Liver (tissue), 9 donors: ENCODE data around the gene C15orf39. TPM values are rescaled to one million over a fixed set of nuclear protein-coding genes. Genes with fewer than 3 reads are reported as not detected.

ENCODE experiments used
- DNase-seq: peaks from one replicate; pipeline ENCODE4 v3.0.0-alpha.2; 2017; ENCODE audit warnings: low spot score
- H3K27ac ChIP-seq, 2 donors: one replicate each; pipeline ENCODE4 v1.7.0; 2013; ENCODE audit warnings: inconsistent platforms in 2 of 2, low read length in 2 of 2, control low read depth in 1 of 2, low read depth in 1 of 2, mild to moderate bottlenecking in 1 of 2
- H3K27me3 ChIP-seq, 4 donors: one replicate each; pipeline versions ENCODE4 v1.6.1 to v1.7.0; 2013; ENCODE audit warnings: low read length in 3 of 4, inconsistent platforms in 1 of 4, mild to moderate bottlenecking in 1 of 4, moderate library complexity in 1 of 4; ENCODE audit not compliant: control insufficient read depth in 4 of 4, insufficient read depth in 4 of 4
- H3K36me3 ChIP-seq, 4 donors: one replicate each; pipeline versions ENCODE4 v1.6.1 to v1.7.0; 2013; ENCODE audit warnings: low read length in 3 of 4, mild to moderate bottlenecking in 3 of 4, low read depth in 1 of 4, moderate library complexity in 1 of 4; ENCODE audit not compliant: control insufficient read depth in 4 of 4, insufficient read depth in 3 of 4
- H3K4me1 ChIP-seq, 4 donors: one replicate each; pipeline versions ENCODE4 v1.6.1 to v1.7.0; 2013; ENCODE audit warnings: low read length in 3 of 4, mild to moderate bottlenecking in 3 of 4, moderate library complexity in 1 of 4; ENCODE audit not compliant: control insufficient read depth in 4 of 4, insufficient read depth in 4 of 4
- H3K4me3 ChIP-seq, 3 donors: one replicate each; pipeline versions ENCODE4 v1.6.1 to v1.7.0; 2013; ENCODE audit warnings: low read length in 3 of 3, control low read depth in 1 of 3, low read depth in 1 of 3, mild to moderate bottlenecking in 1 of 3
- H3K9ac ChIP-seq, 2 donors: one replicate each; pipeline ENCODE4 v1.7.0; 2013; ENCODE audit warnings: low read length in 2 of 2, mild to moderate bottlenecking in 2 of 2, moderate library complexity in 2 of 2, control low read depth in 1 of 2, low read depth in 1 of 2
- H3K9me3 ChIP-seq, 4 donors: one replicate each; pipeline versions ENCODE4 v1.6.1 to v1.7.0; 2013; ENCODE audit warnings: low read length in 3 of 4; ENCODE audit not compliant: control insufficient read depth in 4 of 4
- ATF3 ChIP-seq: IDR thresholded peaks from 2 replicates; pipeline ENCODE4 v1.6.1; 2016; ENCODE audit warnings: antibody characterized with exemption
- CTCF ChIP-seq: fragments of 150-350 bp; IDR thresholded peaks from 2 replicates; pipeline ENCODE4 v1.5.1; 2017; ENCODE audit warnings: improper control_type of control experiment, low read depth, low read length; ENCODE audit not compliant: missing input control
- FOXA2 ChIP-seq: IDR thresholded peaks from 2 replicates; pipeline ENCODE4 v1.6.1; 2016; ENCODE audit warnings: antibody characterized with exemption
- GABPA ChIP-seq, 2 donors: IDR thresholded peaks in 1 of 2; conservative IDR thresholded peaks in 1 of 2; 2 replicates each; pipeline ENCODE4 v1.6.1; 2016; ENCODE audit warnings: antibody characterized with exemption in 2 of 2, mild to moderate bottlenecking in 1 of 2, moderate library complexity in 1 of 2
- HNF4A ChIP-seq, 2 donors: conservative IDR thresholded peaks; 2 replicates each; pipeline ENCODE4 v1.6.1; 2016; ENCODE audit warnings: antibody characterized with exemption in 2 of 2, mild to moderate bottlenecking in 2 of 2
- HNF4G ChIP-seq: IDR thresholded peaks from 2 replicates; pipeline ENCODE4 v1.6.1; 2016; ENCODE audit warnings: antibody characterized with exemption
- JUND ChIP-seq, 2 donors: IDR thresholded peaks; 2 replicates each; pipeline ENCODE4 v1.6.1; 2016; ENCODE audit warnings: antibody characterized with exemption in 2 of 2
- MAX ChIP-seq: IDR thresholded peaks from 2 replicates; pipeline ENCODE4 v1.6.1; 2016; ENCODE audit warnings: antibody characterized with exemption
- NR2F2 ChIP-seq: IDR thresholded peaks from 2 replicates; pipeline ENCODE4 v1.6.1; 2016; ENCODE audit warnings: antibody characterized with exemption
- REST ChIP-seq: IDR thresholded peaks from 2 replicates; pipeline ENCODE4 v1.6.1; 2016; ENCODE audit warnings: antibody characterized with exemption, mild to moderate bottlenecking
- TAF1 ChIP-seq: conservative IDR thresholded peaks from 2 replicates; pipeline ENCODE4 v1.6.1; 2016; ENCODE audit warnings: antibody characterized with exemption, mild to moderate bottlenecking
- YY1 ChIP-seq: IDR thresholded peaks from 2 replicates; pipeline ENCODE4 v1.6.1; 2016; ENCODE audit warnings: antibody characterized with exemption, mild to moderate bottlenecking
- WGBS: extraction: QIAGEN DNeasy Blood & Tissue Kit; methylation state at CpG from one replicate; pipeline ENCODE4 v1.1.7; 2013; 5-methylcytosine and 5-hydroxymethylcytosine counted together
- polyA plus RNA-seq, 2 donors: library from polyadenylated mRNA; stranded (reverse) in 1 of 2; unstranded in 1 of 2; fragments of 200-250 nt in 1 of 2; fragments of >200 nt in 1 of 2; fragmentation: Nextera tagmentation in 1 of 2; extraction: Ambion mirVana in 1 of 2; gene quantifications; one replicate each; pipeline versions ENCODE4 v1.2.1 to v1.2.3, GENCODE V29; 2013 to 2015
- total RNA-seq, 2 donors: library from RNA; depleted of rRNA; stranded (reverse); fragments of >200 nt; gene quantifications; one replicate each; pipeline ENCODE4 v1.2.3, GENCODE V29; 2014
- donor health status: healthy.
- donor health status: healthy.
- donor health status: healthy.
- donor health status: healthy.
- donor health status: healthy.

Gene C15orf39
- total and polyA plus RNA-seq, 4 donors: 1.2 to 4.0 (median 3.0) TPM

- TF ChIP-seq FOXA2 (no peak), REST (no peak), GABPA (IDR thresholded peaks at IDR 0.05 in 1 of 2, conservative IDR thresholded peaks at IDR 0.05 in 1 of 2) (no peak), HNF4A (conservative IDR thresholded peaks at IDR 0.05) (no peak), YY1 (no peak), JUND (IDR thresholded peaks at IDR 0.05) (no peak), NR2F2 (no peak)
- Histone ChIP-seq H3K27ac (no peak overlapping the region), H3K36me3 (no peaks in the 10 kb centered on the region), H3K9ac (no peak overlapping the region), H3K27me3 (peaks cover 0 to 6% (median 0%) of the 10 kb centered on the region in 4 donors), H3K4me3 (no peak overlapping the region), H3K4me1 (peaks cover 0 to 2% (median 0%) of the 10 kb centered on the region in 4 donors), H3K9me3 (no peaks in the 10 kb centered on the region)
- 94% methylated on average over 21 of the region's 21 CpGs for WGBS
- no peak for DNase-seq
Observed at GRCh38 chr15:75229191-75230015, 27.7 kb downstream of the C15orf39 start.

- Histone ChIP-seq H3K4me1 (peaks cover 0 to 2% (median 0%) of the 10 kb centered on the region in 4 donors), H3K9ac (no peak overlapping the region), H3K36me3 (no peaks in the 10 kb centered on the region), H3K9me3 (no peaks in the 10 kb centered on the region), H3K27me3 (peaks cover 0 to 6% (median 0%) of the 10 kb centered on the region in 4 donors), H3K27ac (no peak overlapping the region), H3K4me3 (no peak overlapping the region)
- TF ChIP-seq HNF4A (conservative IDR thresholded peaks at IDR 0.05) (no peak), ATF3 (no peak), YY1 (no peak), MAX (no peak), CTCF (no peak), GABPA (IDR thresholded peaks at IDR 0.05 in 1 of 2, conservative IDR thresholded peaks at IDR 0.05 in 1 of 2) (no peak), TAF1 (no peak), FOXA2 (no peak), HNF4G (no peak)
- WGBS: 90% methylated on average over 2 of the region's 2 CpGs
- DNase-seq: no peak
Observed at GRCh38 chr15:75230016-75230343, 28.3 kb downstream of the C15orf39 start.
